HG02798 (cell line): Measurements from ENCODE around the gene MMP14.
"Not testable (repeated sequence)": the region's sequence is repeated elsewhere in the genome, so short reads cannot be mapped to it uniquely, and the experiment has no call there.

ENCODE experiments used
- ATAC-seq: cut with Tn5 transposase; IDR thresholded peaks from one replicate; pipeline ENCODE4 v1.9.1; 2021; ENCODE audit warnings: mild to moderate bottlenecking; ENCODE audit not compliant: unreplicated experiment, poor library complexity

Gene MMP14

GRCh38 chr14:22836301-22837113 is at the start of gene MMP14:
MMP14 (plus strand) TSS chr14:22836585; CDS start chr14:22836818, 233 bp downstream.
- no peak for ATAC-seq

- no peak for ATAC-seq
Measured at GRCh38 chr14:22786685-22787084, 49.7 kb upstream of the MMP14 start.

DNA sequence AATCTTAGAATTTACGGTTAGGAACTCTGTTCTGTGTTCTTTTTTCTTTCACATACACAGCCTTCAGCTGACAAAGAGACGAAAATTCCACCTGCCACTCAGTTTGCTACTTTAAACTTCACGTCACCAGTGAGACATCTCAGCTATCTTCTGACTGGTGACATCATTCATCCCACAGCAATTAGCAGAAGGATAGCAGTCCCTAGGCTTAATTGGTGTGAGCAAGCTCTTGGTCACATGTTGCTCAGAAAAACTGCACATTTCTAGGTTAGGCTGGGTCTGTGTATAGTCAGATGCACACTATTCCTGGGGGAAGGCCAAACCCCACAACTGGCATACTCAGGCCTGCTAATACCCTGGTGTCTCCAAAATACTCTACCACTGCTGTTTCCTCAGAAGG is 45.1 kb upstream of the MMP14 start:
- ATAC-seq = no peak

- ATAC-seq = no peak
Measured at GRCh38 chr14:22792158-22792557, 44.2 kb upstream of the MMP14 start.

DNA sequence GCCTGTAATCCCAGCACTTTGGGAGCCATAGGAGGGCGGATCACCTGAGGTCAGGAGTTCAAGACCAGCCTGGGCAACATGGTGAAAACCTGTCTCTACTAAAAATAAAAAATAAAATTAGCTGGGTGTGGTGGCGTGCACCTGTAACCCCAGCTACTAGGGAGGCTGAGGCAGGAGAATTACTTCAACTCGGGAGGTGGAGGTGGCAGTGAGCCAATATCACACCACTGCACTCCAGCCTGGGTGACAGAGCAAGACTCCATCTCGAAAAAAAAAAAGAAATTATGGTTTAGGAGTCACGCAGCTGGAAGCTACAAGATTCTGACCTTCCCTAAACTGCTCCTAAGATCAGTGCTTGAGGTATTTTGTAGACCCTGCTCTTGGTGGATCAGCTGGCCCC is 42.8 kb upstream of the MMP14 start:
- not testable (repeated sequence) for ATAC-seq

DNA sequence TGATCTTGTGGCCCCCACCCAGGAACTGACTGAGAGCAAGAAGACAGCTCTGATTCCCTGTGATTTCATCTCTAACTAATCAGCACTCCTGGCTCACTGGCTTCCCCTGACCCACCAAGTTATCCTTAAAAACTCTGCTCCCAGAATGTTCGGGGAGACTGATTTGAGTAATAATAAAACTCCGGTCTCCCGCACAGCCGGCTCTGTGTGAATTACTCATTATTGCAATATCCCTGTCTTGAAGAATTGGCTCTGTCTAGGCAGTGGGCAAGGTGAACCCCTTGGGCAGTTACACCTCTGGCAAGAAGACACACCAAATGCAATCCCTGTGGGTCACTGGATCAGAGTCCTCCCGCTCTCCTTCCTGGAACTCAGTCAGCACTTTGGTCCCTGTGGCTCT is 42.4 kb upstream of the MMP14 start:
- ATAC-seq = no peak

GRCh38 chr14:22794551-22794951 is 41.8 kb upstream of the MMP14 start:
- ATAC-seq = peak; percentile 43

DNA sequence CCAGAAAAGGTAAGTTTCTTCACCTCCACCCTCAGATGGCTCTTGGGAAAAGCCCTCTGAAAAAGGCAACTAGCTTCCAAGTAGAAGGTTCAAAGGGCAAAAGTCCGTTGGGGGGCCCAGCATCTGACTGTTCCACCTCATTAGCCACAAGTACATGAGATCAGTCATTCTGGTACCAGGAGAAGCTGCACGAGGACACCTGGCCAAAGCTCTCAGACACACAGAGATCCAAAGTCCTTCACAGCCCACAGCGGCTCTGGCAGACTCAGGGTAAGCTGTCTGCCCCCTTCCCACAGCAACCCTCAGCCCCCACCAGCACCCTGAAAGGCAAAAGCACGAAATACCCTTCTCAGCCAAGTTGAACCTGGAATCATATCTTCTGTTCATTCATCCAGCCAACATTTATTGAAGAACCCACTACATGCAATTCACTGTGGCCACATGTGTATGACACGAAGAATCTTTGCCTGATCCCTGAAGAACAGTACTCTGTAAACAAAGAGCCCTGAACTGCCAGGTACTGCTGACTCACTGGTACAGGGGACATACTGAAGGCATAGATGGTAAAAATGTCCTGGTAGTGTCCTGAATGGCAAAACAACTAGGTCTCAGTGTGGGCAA is 40.2 kb upstream of the MMP14 start:
- peak; percentile 67 for ATAC-seq

- no peak for ATAC-seq
Measured at GRCh38 chr14:22797017-22797917, 39.1 kb upstream of the MMP14 start.

DNA sequence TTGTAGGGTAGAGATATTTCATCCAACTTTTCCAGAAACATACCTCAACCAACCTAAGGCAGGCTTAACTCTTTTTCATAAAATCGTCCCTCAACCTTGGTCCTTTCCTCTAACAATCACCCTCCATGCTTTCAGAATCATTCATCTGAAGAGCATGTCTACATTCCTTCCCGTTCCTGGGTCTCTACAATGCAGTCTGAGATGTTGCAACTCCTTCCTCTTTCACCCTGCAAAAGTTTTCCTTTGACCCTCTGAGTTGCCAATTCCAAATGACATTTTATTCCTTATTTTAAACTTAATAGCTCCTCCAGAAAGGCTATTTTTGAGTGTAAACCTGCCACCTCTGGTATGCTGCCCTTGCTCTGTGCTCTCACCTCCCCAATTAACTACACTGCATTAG is 37.9 kb upstream of the MMP14 start:
- ATAC-seq = no peak

DNA sequence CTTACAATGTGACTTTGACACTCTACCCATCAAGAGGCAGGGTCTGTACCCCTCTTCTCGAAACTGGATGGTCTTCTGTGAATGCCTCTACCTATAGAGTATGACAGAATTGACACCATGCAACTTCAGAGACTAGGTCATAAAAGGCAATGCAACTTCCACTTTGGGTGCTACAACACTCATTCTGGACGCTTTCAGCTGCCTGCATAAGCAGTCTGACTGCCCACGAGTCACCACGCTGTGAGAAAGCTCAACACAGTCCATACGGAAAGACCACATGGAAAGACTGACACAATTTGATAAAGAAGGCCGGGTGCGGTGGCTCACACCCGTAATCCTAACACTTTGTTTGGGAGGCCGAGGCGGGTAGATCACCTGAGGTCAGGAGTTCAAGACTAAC is 36.0 kb upstream of the MMP14 start:
- ATAC-seq = no peak

- no peak for ATAC-seq
Measured at GRCh38 chr14:22801716-22802115, 34.7 kb upstream of the MMP14 start.

DNA sequence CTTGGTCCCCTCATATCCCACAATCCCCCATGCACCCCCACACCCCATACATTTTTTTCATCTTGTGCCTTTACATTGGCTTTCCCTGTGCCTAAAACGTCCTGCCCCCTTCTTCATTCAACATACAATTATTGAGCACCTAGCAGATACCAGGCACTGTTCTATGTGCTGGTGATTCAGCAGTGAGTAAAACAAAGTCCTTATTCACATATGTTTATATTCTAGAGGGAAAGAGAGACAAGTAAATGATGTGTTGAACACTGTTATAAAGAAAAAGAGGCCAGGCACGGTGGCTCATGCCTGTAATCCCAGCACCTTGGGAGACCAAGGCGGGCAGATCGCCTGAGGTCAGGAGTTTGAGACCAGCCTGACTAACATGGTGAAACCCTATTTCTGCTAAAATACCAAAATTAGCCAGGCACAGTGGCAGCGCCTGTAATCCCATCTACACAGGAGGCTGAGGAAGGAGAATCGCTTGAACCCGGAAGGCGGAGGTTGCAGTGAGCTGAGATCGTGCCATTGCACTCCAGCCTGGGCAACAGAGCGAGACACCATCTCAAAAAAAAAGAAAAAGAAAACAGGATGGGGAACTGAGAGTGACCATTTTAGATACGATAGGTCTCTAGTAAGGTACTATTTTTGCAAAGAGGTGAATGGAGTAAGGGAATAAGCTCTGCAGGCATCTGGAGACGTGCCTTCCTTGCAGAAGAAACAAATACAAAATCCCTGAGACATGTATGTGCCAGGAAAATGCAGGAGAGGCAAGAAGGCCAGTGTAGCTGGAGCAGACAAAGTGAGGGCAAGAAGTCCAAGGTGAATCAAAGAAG is 33.3 kb upstream of the MMP14 start:
- peak; percentile 46 for ATAC-seq

GRCh38 chr14:22803687-22803974 is 32.8 kb upstream of the MMP14 start:
- ATAC-seq = peak; percentile 47

DNA sequence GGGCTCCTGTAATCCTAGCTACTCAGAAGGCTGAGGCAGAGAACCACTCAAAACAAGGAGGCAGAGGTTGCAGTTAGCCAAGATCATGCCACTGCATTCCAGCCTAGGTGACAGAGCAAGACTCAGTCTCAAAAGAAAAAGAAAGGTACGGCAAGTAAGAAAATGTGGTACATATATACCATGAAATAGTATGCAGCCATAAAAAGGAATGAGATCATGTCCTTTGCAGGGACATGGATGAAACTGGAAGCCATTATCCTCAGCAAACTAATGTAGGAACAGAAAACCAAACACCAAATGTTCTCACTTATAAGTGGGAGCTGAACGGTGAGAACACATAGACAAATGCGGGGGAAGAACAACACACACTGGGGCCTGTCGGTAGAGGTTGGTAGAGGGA is 31.1 kb upstream of the MMP14 start:
- not testable (repeated sequence) for ATAC-seq

- ATAC-seq = no peak
Measured at GRCh38 chr14:22807432-22808087, 28.8 kb upstream of the MMP14 start.

GRCh38 chr14:22808388-22809209 is 27.8 kb upstream of the MMP14 start:
- ATAC-seq = no peak

GRCh38 chr14:22811722-22812121 is 24.7 kb upstream of the MMP14 start:
- no peak for ATAC-seq

- no peak for ATAC-seq
Measured at GRCh38 chr14:22812744-22813143, 23.6 kb upstream of the MMP14 start.
